ENCODE results near the gene PHYKPL.

- TF ChIP-seq POLR2A (IDR thresholded peaks at IDR 0.05), result no peak
- no peak for TF ChIP-seq CTCF (IDR thresholded peaks at IDR 0.05)
Measured at GRCh38 chr5:178269499-178269898, 36.9 kb upstream of the PHYKPL start.
